Endometrial microvascular endothelial cells (primary cell): ENCODE results near the gene MROH2A. TPM values are rescaled to one million over a fixed set of nuclear protein-coding genes. Genes with fewer than 3 reads are reported as not detected.
"Not testable (repeated sequence)": the region's sequence is repeated elsewhere in the genome, so short reads cannot be mapped to it uniquely, and the experiment has no call there.

Experiments
- in situ Hi-C: cut with HindIII; loops from 2 replicates; pipeline ENCODE4 v1.10.0; 2017; ENCODE audit warnings: low sequenced_read_pairs, low pct_unique_long_range_greater_than_20kb; ENCODE audit errors: inconsistent ontology term
- total RNA-seq: library from RNA; depleted of rRNA; stranded (reverse); fragments of >200 nt; gene quantifications from one replicate; pipeline ENCODE4 v1.2.3, GENCODE V29; 2015; ENCODE audit errors: inconsistent ontology term

The MROH2A gene
- not detected for total RNA-seq

DNA sequence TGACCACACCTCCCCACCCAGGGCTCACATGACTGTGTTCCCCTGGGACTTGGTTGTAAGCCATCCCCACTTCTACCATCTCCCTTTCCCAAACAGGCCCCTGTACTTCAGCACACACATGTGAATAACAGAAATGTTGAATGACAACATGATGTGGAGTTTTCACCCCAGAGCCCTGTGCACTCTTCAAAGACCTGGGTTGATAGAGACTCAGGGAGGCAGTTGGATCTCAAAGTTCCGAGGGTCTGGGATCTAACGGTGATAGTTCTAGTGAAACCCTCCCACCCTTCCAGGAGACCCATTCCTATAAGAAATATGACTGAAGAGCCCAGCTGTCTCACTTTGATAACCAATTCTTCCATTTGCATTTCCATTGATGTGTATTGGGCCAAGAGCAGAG lies at the start of gene MROH2A:
MROH2A (plus strand) TSS at position 301 of the 400 bp plus-strand sequence. CDS start 1,029 bp downstream, outside the sequence.
- in situ Hi-C loops, result no loop called here

DNA sequence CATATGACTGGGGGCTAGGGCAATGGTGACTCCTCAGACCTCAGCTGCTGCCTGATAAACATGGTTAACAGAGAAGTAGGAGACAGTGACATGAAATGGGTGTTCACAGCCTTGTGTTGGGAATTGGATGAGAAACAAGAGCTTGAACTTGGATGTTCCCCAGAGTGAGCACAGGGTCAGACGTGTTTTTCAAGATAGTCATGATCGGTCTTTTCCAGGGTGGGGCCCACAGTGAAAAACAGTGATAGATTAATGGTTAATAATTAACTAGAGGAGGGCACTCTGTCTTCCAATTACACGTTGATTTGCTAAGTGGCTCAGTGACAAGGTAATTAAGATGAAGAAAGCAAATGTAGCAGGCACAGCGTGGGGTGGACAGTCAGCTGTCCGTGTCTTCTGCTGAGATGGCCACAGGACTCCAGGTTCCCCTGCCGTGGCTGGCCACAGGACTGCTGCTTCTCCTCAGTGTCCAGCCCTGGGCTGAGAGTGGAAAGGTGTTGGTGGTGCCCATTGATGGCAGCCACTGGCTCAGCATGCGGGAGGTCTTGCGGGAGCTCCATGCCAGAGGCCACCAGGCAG lies 49.3 kb upstream of the MROH2A start, which contains the start of gene UGT1A3:
UGT1A3 (plus strand) TSS at position 320 of the 579 bp plus-strand sequence; CDS start at position 405, 85 bp downstream.
- in situ Hi-C loops, result no loop called here

- in situ Hi-C loops, result not testable (repeated sequence)
These were observed 41.1 kb upstream of the MROH2A start for GRCh38 chr2:233736868-233737653.

DNA sequence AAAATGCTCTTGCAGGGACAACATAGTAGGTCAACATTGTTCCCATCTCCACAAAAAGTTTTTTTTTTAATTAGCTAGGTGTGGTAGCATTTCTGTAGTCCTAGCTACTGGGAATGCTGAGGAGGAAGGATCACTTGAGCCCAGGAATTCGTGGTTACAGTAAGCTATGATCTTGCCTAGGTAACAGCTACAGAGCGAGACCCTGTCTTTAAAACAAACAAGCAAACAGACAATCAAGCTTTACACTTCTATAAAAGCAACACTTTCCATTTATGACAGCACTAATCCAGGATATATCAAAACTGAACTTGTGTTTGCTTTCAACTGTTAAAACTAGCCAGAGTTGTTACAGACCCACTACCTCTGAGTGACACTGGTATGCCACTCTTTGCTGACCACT lies 37.3 kb upstream of the MROH2A start:
- in situ Hi-C loops, result no loop called here

DNA sequence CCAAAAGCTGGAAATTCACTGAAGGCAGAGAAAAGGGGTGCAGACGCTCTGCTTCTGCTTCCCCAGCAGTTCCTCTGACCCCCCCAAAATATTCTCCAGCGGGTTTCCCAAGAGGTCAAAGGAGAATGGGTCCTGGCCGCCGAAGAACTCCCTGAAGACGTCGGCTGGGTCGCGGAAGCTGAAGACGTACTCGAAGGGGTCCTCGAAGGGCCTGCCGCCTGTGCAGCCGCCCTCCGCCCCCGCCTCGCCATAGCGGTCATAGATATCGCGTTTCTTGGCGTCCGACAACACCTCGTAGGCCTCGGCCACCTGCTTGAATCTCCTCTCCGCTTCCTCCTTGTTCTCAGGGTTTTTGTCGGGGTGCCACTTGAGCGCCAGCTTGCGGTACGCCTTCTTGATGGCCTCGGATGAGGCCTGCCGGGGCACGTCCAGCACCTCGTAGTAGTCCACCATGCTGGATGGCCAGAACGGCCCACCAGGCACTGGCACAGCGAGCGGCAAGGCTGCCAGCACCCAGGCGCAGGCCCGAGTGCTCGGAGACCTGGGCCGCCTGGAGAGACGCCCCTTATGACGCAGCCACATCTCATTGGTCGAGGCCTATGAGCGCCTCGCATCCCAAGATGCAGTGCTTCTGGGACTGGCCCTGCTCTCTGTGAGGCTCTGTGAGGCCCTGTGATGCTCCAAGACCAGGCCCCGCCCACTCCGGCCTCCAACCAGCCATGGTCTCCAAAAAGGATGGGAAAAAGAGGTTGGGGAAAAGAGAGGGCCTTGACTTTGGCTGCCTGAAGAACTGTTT lies 34.5 kb upstream of the MROH2A start:
- in situ Hi-C loops, result no loop called here

GRCh38 chr2:233745073-233745755 lies 32.9 kb upstream of the MROH2A start:
- in situ Hi-C loops, result no loop called here

DNA sequence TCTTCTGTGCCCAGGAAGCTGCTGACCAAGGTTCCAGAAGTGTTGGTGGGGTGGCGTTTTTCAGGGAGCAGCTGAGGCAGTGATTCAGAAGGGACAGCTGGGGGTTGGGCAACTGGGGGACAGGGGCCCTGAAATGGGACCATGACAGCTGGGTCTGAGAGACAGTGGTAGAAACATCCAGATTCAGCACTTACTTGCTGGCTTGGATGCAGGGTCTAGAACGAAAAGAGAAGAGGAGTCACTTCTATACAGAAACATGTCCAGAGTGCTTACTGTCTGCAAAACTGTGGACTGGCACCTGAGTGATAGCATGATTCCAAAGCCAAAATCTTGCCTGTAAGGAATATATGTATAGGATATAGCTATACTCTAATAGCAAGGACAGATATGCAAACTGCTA lies 32.3 kb upstream of the MROH2A start:
- in situ Hi-C loops, result not testable (repeated sequence)

DNA sequence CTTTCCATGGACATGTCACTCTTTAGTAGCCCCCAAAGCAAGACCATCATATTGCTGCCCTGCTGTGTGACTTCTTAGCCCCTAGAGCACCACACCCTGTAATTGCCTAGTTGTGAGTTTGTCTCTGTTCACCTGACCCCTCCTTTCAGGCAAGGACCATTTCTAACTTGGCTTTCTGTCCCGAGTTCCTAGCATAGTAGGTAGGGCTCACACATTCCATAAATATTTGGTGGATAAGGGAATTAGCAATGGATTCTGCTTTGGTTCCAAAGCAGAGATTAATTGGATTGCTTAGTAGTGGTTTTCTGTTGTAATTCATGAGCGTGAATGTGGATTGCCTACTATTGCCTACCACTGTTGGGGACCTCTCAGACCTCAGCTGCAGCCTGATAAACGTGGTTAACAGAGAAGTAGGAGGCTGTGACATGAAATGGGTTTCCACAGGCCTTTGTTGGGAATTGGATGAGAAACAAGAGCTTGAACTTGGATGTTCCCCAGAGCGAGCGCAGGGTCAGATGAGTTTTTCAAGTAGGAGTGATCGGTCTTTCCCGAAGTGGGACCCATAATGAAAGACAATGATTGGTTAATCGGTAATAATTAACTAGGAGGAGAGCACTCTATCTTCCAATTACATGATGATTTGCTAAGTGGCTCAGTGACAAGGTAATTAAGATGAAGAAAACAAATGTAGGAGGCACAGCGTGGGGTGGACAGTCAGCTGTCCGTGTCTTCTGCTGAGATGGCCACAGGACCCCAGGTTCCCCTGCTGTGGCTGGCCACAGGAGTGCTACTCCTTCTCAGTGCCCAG lies 31.5 kb upstream of the MROH2A start:
- in situ Hi-C loops, result no loop called here

DNA sequence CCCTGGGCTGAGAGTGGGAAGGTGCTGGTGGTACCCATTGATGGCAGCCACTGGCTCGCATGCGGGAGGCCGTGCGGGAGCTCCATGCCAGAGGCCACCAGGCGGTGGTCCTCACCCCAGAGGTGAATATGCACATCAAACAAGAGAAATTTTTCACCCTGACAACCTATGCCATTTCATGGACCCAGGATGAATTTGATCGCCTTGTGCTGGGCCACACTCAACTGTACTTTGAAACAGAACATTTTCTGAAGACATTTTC lies 30.9 kb upstream of the MROH2A start:
- in situ Hi-C loops, result no loop called here

- in situ Hi-C loops, result not testable (repeated sequence)
These were observed 27.4 kb upstream of the MROH2A start for GRCh38 chr2:233750689-233751088.

- in situ Hi-C loops, result not testable (repeated sequence)
These were observed 26.7 kb upstream of the MROH2A start for GRCh38 chr2:233751212-233752009.

DNA sequence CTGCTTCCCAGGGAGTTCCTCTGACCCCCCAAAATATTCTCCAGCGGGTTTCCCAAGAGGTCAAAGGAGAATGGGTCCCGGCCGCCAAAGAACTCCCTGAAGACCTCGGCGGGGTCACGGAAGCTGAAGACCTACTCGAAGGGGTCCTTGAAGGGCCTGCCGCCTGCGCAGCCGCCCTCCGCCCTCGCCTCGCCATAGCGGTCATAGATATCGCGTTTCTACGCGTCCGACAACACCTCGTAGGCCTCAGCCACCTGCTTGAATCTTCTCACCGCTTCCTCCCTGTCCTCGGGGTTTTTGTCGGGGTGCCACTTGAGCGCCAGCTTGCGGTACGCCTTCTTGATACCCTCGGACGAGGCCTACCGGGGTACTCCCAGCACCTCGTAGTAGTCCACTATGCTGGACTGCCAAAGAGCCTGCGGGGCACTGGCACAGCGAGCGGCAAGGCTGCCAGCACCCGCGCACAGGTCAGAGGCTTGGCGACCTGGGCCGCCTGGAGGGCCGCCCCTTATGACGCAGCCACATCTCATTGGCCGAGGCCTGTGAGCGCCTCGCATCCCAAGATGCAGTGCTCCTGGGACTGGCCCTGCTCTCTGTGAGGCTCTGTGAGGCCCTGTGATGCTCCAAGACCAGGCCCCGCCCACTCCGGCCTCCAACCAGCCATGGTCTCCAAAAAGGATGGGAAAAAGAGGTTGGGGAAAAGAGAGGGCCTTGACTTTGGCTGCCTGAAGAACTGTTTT lies 23.1 kb upstream of the MROH2A start:
- in situ Hi-C loops, result no loop called here

GRCh38 chr2:233756429-233757081 lies 21.6 kb upstream of the MROH2A start:
- in situ Hi-C loops, result no loop called here

DNA sequence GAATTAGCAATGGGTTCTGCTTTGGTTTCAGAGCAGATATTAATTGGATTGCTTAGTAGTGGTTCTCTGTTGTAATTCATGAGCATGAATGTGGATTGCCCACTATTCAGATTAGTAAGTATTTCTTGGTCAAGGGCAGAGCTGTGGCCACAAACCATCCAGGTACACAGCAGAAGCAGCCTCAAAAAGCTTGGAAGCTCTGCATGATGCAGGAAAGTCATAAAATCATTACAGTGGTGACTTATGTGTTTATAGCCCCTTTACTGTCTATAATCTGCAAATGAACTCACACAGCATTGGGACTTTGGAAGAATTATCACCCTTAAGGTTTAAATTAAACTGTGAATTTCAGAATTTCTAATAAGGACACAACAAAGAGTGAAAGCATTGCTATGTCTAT lies 20.0 kb upstream of the MROH2A start:
- in situ Hi-C loops, result no loop called here

DNA sequence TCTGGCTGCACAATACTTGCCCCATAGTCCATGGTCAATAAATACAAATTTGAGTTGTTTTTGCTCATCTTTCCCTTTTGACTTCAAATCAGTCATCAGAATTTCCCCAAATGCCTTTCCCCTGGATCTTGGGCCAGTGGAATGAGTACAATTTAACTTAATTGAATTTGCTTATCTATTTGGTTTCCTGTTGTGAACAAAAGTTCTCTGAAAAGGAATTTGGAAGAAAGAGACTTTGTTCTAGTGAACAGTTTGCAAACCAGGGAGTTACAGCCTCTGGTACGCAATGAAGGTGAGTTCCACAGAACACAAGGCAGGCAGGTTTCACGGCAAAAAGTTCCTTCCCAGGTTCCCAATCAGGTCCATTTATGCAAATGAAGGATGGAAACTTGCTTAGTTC lies 19.3 kb upstream of the MROH2A start:
- in situ Hi-C loops, result no loop called here

DNA sequence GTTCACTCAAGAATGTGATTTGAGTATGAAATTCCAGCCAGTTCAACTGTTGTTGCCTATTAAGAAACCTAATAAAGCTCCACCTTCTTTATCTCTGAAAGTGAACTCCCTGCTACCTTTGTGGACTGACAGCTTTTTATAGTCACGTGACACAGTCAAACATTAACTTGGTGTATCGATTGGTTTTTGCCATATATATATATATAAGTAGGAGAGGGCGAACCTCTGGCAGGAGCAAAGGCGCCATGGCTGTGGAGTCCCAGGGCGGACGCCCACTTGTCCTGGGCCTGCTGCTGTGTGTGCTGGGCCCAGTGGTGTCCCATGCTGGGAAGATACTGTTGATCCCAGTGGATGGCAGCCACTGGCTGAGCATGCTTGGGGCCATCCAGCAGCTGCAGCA lies 18.1 kb upstream of the MROH2A start, which contains the start of gene UGT1A1:
UGT1A1 (plus strand) TSS at position 228 of the 400 bp plus-strand sequence; CDS start at position 246, 18 bp downstream.
- in situ Hi-C loops, result no loop called here
